Stimulated activated CD8-positive, alpha-beta memory T cell treated with anti-CD3 and anti-CD28 coated beads, Interleukin-7, amount 100 ng/mL, for 1 hour (primary cell): Measurements from ENCODE around the gene TTBK1.

Experiments
- DNase-seq, 2 donors: peaks; one replicate each; pipeline ENCODE4 v3.0.0-alpha.2; 2020; ENCODE audit warnings: low read depth in 2 of 2

Gene TTBK1

GRCh38 chr6:43273707-43274106 lies 30.4 kb downstream of the TTBK1 start:
- DNase-seq: no peak

- DNase-seq: no peak
These were observed 31.0 kb downstream of the TTBK1 start for GRCh38 chr6:43274127-43274915.

- DNase-seq: no peak
These were observed 31.8 kb downstream of the TTBK1 start for GRCh38 chr6:43274916-43275597.

GRCh38 chr6:43275801-43276576 lies 32.7 kb downstream of the TTBK1 start:
- no peak for DNase-seq

- no peak for DNase-seq
These were observed 33.5 kb downstream of the TTBK1 start for GRCh38 chr6:43276577-43277305.

GRCh38 chr6:43277306-43277642 lies 34.0 kb downstream of the TTBK1 start:
- no peak for DNase-seq

GRCh38 chr6:43277643-43278523 lies 34.6 kb downstream of the TTBK1 start:
- DNase-seq: no peak

- no peak for DNase-seq
These were observed 35.3 kb downstream of the TTBK1 start for GRCh38 chr6:43278524-43279078.

- DNase-seq: no peak
These were observed 37.0 kb downstream of the TTBK1 start for GRCh38 chr6:43280234-43280633.

GRCh38 chr6:43282060-43282459 lies 38.8 kb downstream of the TTBK1 start:
- no peak for DNase-seq

GRCh38 chr6:43282636-43283513 lies 39.6 kb downstream of the TTBK1 start:
- DNase-seq: no peak

- no peak for DNase-seq
These were observed 40.2 kb downstream of the TTBK1 start for GRCh38 chr6:43283514-43283901.

- no peak for DNase-seq
These were observed 40.6 kb downstream of the TTBK1 start for GRCh38 chr6:43283905-43284304.

GRCh38 chr6:43284991-43285781 lies 41.9 kb downstream of the TTBK1 start:
- no peak for DNase-seq

GRCh38 chr6:43285832-43286231 lies 42.6 kb downstream of the TTBK1 start:
- DNase-seq: no peak

- DNase-seq: no peak
These were observed 43.2 kb downstream of the TTBK1 start for GRCh38 chr6:43286456-43286979.

GRCh38 chr6:43286980-43287716 lies 43.9 kb downstream of the TTBK1 start:
- DNase-seq: no peak
